Ascending aorta (tissue), 2 donors: ENCODE results near the gene RAB3GAP2. TPM values are rescaled to one million over a fixed set of nuclear protein-coding genes. Genes with fewer than 3 reads are reported as not detected.
"Not testable (repeated sequence)": the region's sequence is repeated elsewhere in the genome, so short reads cannot be mapped to it uniquely, and the experiment has no call there.

ENCODE experiments used
- DNase-seq, 2 donors: peaks; one replicate each; pipeline ENCODE4 v3.0.0-alpha.2; 2019; ENCODE audit warnings: low spot score in 2 of 2
- H3K27ac ChIP-seq, 2 donors: fragments of 200-600 bp; sonication (generic); one replicate each; pipeline ENCODE4 v1.5.1; 2016 to 2017; ENCODE audit warnings: mild to moderate bottlenecking in 1 of 2
- H3K27me3 ChIP-seq: fragments of 200-600 bp; sonication (generic); one replicate; pipeline ENCODE4 v1.5.1; 2017
- H3K36me3 ChIP-seq, 2 donors: fragments of 200-600 bp; sonication (generic); one replicate each; pipeline ENCODE4 v1.5.1; 2016
- H3K4me1 ChIP-seq, 2 donors: fragments of 200-600 bp; sonication (generic); one replicate each; pipeline ENCODE4 v1.5.1; 2016 to 2017; ENCODE audit warnings: mild to moderate bottlenecking in 1 of 2
- H3K4me3 ChIP-seq, 2 donors: fragments of 200-600 bp; sonication (generic); one replicate each; pipeline ENCODE4 v1.5.1; 2016 to 2017; ENCODE audit warnings: mild to moderate bottlenecking in 1 of 2
- H3K9me3 ChIP-seq, 2 donors: fragments of 200-600 bp; sonication (generic); one replicate each; pipeline ENCODE4 v1.5.1; 2016
- intact Hi-C: fragments of 100-400 bp; cut with DNase I; formaldehyde crosslinking; loops from one replicate; pipeline ENCODE4 v1.15.1; 2023
- total RNA-seq: library from RNA; depleted of rRNA; stranded (reverse); fragments of >200 nt; gene quantifications from one replicate; pipeline ENCODE4 v1.1.0, GENCODE V29; 2016
- TF ChIP-seq, protein P1 (sequence below), 3 experiments: fragments of 200-600 bp in 2 of 3; fragments of 450-650 bp in 1 of 3; sonication (generic) in 2 of 3; IDR thresholded peaks; one replicate each; pipeline ENCODE4 v1.5.1; 2016 to 2019; ENCODE audit warnings: antibody characterized with exemption in 3 of 3, mild to moderate bottlenecking in 1 of 3, moderate library complexity in 1 of 3

RAB3GAP2 gene
- total RNA-seq, 1 donor from 2014 or later: 9.8 TPM

GRCh38 chr1:220224033-220224432 lies 48.2 kb downstream of the RAB3GAP2 start:
- Histone ChIP-seq H3K36me3 (peaks cover 0 to 12% of the 10 kb centered on the region in 2 donors), H3K27me3 (no peaks in the 10 kb centered on the region), H3K4me1 (peaks cover 0 to 9% of the 10 kb centered on the region in 2 donors), H3K9me3 (no peaks in the 10 kb centered on the region), H3K4me3 (no peak overlapping the region), H3K27ac (no peak overlapping the region)
- no peak for DNase-seq
- intact Hi-C loops: no loop called here
- TF ChIP-seq, protein P1, sequence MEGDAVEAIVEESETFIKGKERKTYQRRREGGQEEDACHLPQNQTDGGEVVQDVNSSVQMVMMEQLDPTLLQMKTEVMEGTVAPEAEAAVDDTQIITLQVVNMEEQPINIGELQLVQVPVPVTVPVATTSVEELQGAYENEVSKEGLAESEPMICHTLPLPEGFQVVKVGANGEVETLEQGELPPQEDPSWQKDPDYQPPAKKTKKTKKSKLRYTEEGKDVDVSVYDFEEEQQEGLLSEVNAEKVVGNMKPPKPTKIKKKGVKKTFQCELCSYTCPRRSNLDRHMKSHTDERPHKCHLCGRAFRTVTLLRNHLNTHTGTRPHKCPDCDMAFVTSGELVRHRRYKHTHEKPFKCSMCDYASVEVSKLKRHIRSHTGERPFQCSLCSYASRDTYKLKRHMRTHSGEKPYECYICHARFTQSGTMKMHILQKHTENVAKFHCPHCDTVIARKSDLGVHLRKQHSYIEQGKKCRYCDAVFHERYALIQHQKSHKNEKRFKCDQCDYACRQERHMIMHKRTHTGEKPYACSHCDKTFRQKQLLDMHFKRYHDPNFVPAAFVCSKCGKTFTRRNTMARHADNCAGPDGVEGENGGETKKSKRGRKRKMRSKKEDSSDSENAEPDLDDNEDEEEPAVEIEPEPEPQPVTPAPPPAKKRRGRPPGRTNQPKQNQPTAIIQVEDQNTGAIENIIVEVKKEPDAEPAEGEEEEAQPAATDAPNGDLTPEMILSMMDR (IDR thresholded peaks at IDR 0.05): no peak

- H3K9me3 ChIP-seq: no peaks in the 10 kb centered on the region
- H3K4me1 ChIP-seq: peaks cover 0 to 12% of the 10 kb centered on the region in 2 donors
- no peak overlapping the region for H3K4me3 ChIP-seq
- intact Hi-C loops: no loop called here
- peaks cover 0 to 9% of the 10 kb centered on the region in 2 donors for H3K36me3 ChIP-seq
- no peaks in the 10 kb centered on the region for H3K27me3 ChIP-seq
- H3K27ac ChIP-seq: no peak overlapping the region
- no peak for DNase-seq
- TF ChIP-seq, protein P1 (IDR thresholded peaks at IDR 0.05): no peak
Observed at GRCh38 chr1:220222939-220223338, 49.3 kb downstream of the RAB3GAP2 start.

DNA sequence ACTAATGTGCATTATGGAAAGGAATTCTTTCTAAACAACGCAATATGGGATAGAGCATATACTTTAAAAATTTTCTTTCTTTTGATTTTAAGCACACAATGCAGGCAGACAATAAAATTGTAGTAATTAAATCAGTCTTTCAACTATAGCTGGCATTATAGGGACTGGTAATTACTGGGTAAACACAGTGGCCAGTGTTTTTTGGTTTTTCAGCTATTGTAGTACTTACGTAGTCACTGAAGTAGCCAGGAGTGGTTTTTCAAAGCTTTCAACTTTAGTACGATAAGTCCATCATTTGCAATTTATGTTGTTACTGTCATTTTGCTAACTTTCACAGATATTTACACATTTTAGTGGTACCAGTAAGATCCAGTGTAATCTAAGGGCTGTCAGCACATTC lies 50.6 kb downstream of the RAB3GAP2 start:
- Histone ChIP-seq H3K4me1 (peaks cover 0 to 12% of the 10 kb centered on the region in 2 donors), H3K36me3 (peaks cover 0 to 6% of the 10 kb centered on the region in 2 donors), H3K27me3 (no peaks in the 10 kb centered on the region), H3K4me3 (no peak overlapping the region), H3K27ac (no peak overlapping the region), H3K9me3 (no peaks in the 10 kb centered on the region)
- TF ChIP-seq, protein P1 (IDR thresholded peaks at IDR 0.05): no peak
- intact Hi-C loops: no loop called here
- DNase-seq: no peak

- no peak overlapping the region for H3K4me3 ChIP-seq
- H3K9me3 ChIP-seq: no peaks in the 10 kb centered on the region
- intact Hi-C loops: no loop called here
- peaks cover 0 to 12% of the 10 kb centered on the region in 2 donors for H3K4me1 ChIP-seq
- H3K36me3 ChIP-seq: peaks cover 0 to 6% of the 10 kb centered on the region in 2 donors
- no peak for DNase-seq
- no peaks in the 10 kb centered on the region for H3K27me3 ChIP-seq
- H3K27ac ChIP-seq: no peak overlapping the region
- TF ChIP-seq, protein P1 (IDR thresholded peaks at IDR 0.05): no peak
Observed at GRCh38 chr1:220221269-220221668, 51.0 kb downstream of the RAB3GAP2 start.

GRCh38 chr1:220220699-220221040 lies 51.6 kb downstream of the RAB3GAP2 start:
- DNase-seq, H3K27me3 ChIP-seq, intact Hi-C loops, H3K4me3 ChIP-seq, H3K9me3 ChIP-seq, H3K27ac ChIP-seq, H3K36me3 ChIP-seq: not testable (repeated sequence)
- peaks cover 0 to 12% of the 10 kb centered on the region in 2 donors for H3K4me1 ChIP-seq

- intact Hi-C loops: no loop called here
- Histone ChIP-seq H3K9me3 (no peaks in the 10 kb centered on the region), H3K27ac (no peak overlapping the region), H3K36me3 (peaks cover 0 to 6% of the 10 kb centered on the region in 2 donors), H3K4me1 (peaks cover 0 to 12% of the 10 kb centered on the region in 2 donors), H3K27me3 (no peaks in the 10 kb centered on the region), H3K4me3 (no peak overlapping the region)
- TF ChIP-seq, protein P1 (IDR thresholded peaks at IDR 0.05): no peak
- no peak for DNase-seq
Observed at GRCh38 chr1:220219865-220220698, 52.2 kb downstream of the RAB3GAP2 start.
